Fibroblast of skin of abdomen (primary cell): ENCODE results near the gene SIK2.

Source experiments
- DNase-seq: peaks from one replicate; pipeline ENCODE4 v3.0.0-alpha.2; 2013

Gene SIK2

GRCh38 chr11:111733016-111733415, 130.8 kb downstream of the SIK2 start:
- peak; percentile 84 for DNase-seq

- DNase-seq, result no peak
These were observed 131.4 kb downstream of the SIK2 start for GRCh38 chr11:111733611-111734088.

GRCh38 chr11:111734101-111734953, 132.1 kb downstream of the SIK2 start:
- DNase-seq, result no peak

GRCh38 chr11:111734954-111735261, 132.7 kb downstream of the SIK2 start:
- no peak for DNase-seq

- peak; percentile 96 for DNase-seq
These were observed 133.2 kb downstream of the SIK2 start for GRCh38 chr11:111735262-111736116.

- peak; percentile 67 for DNase-seq
These were observed 133.9 kb downstream of the SIK2 start for GRCh38 chr11:111736181-111736590.

- DNase-seq, result no peak
These were observed 134.6 kb downstream of the SIK2 start for GRCh38 chr11:111736621-111737443.

- DNase-seq, result no peak
These were observed 135.4 kb downstream of the SIK2 start for GRCh38 chr11:111737444-111738210.

GRCh38 chr11:111739299-111739698, 137.1 kb downstream of the SIK2 start:
- no peak for DNase-seq

GRCh38 chr11:111741751-111742150, 139.5 kb downstream of the SIK2 start:
- no peak for DNase-seq

- no peak for DNase-seq
These were observed 141.5 kb downstream of the SIK2 start for GRCh38 chr11:111743700-111744099.

GRCh38 chr11:111745719-111746504, 143.7 kb downstream of the SIK2 start:
- peak; percentile 55 for DNase-seq

GRCh38 chr11:111748035-111748804, 146.0 kb downstream of the SIK2 start:
- DNase-seq, result no peak

- DNase-seq, result no peak
These were observed 147.4 kb downstream of the SIK2 start for GRCh38 chr11:111749646-111750045.

- no peak for DNase-seq
These were observed 153.8 kb downstream of the SIK2 start for GRCh38 chr11:111756097-111756496.

- DNase-seq, result no peak
These were observed 157.1 kb downstream of the SIK2 start for GRCh38 chr11:111759376-111759775.

GRCh38 chr11:111759778-111760407, 157.6 kb downstream of the SIK2 start:
- DNase-seq, result no peak

GRCh38 chr11:111761036-111761435, 158.8 kb downstream of the SIK2 start:
- no peak for DNase-seq

GRCh38 chr11:111762526-111762925, 160.3 kb downstream of the SIK2 start:
- no peak for DNase-seq
